GM19397 (cell line): ENCODE measurements around the gene PLBD2.

Experiments
- ATAC-seq: cut with Tn5 transposase; IDR thresholded peaks from one replicate; pipeline ENCODE4 v1.9.1; 2021; ENCODE audit warnings: mild to moderate bottlenecking, moderate library complexity; ENCODE audit not compliant: unreplicated experiment

The PLBD2 gene

GRCh38 chr12:113414519-113415038 is 56.2 kb downstream of the PLBD2 start:
- ATAC-seq = no peak

GRCh38 chr12:113416091-113416754 is 57.8 kb downstream of the PLBD2 start:
- ATAC-seq = no peak

GRCh38 chr12:113418213-113418879 is 60.0 kb downstream of the PLBD2 start:
- ATAC-seq = no peak

GRCh38 chr12:113420996-113421595 is 62.7 kb downstream of the PLBD2 start:
- no peak for ATAC-seq

GRCh38 chr12:113422030-113422885 is 63.9 kb downstream of the PLBD2 start, which contains the start of gene SDSL:
Gene SDSL, plus strand, starts transcription at chr12:113422380. Its CDS starts 5,603 bp downstream, at chr12:113427983.
- peak; percentile 87 for ATAC-seq

- ATAC-seq = no peak
Measured at GRCh38 chr12:113422886-113423669, 64.7 kb downstream of the PLBD2 start.

- ATAC-seq = no peak
Measured at GRCh38 chr12:113424456-113424855, 66.1 kb downstream of the PLBD2 start.

- ATAC-seq = no peak
Measured at GRCh38 chr12:113424915-113425823, 66.8 kb downstream of the PLBD2 start.

GRCh38 chr12:113425960-113426453 is 67.6 kb downstream of the PLBD2 start:
- ATAC-seq = no peak

GRCh38 chr12:113427882-113428281 is 69.5 kb downstream of the PLBD2 start:
- ATAC-seq = no peak

GRCh38 chr12:113428482-113428881 is 70.1 kb downstream of the PLBD2 start:
- no peak for ATAC-seq

- no peak for ATAC-seq
Measured at GRCh38 chr12:113432986-113433385, 74.6 kb downstream of the PLBD2 start.

- ATAC-seq = no peak
Measured at GRCh38 chr12:113435367-113435766, 77.0 kb downstream of the PLBD2 start.

GRCh38 chr12:113436586-113436985 is 78.2 kb downstream of the PLBD2 start:
- no peak for ATAC-seq

GRCh38 chr12:113436993-113437728 is 78.8 kb downstream of the PLBD2 start:
- no peak for ATAC-seq

- ATAC-seq = no peak
Measured at GRCh38 chr12:113437729-113438100, 79.3 kb downstream of the PLBD2 start.

- ATAC-seq = no peak
Measured at GRCh38 chr12:113438523-113439300, 80.3 kb downstream of the PLBD2 start.

GRCh38 chr12:113439301-113439597 is 80.9 kb downstream of the PLBD2 start:
- ATAC-seq = no peak
